HG03097 (cell line): ENCODE measurements around the gene ZNF609.

Source experiments
- ATAC-seq: cut with Tn5 transposase; IDR thresholded peaks from one replicate; pipeline ENCODE4 v1.9.1; 2021; ENCODE audit not compliant: unreplicated experiment, low FRiP score

Gene ZNF609

GRCh38 chr15:64502151-64502550 is 41.8 kb downstream of the ZNF609 start:
- ATAC-seq, result no peak

DNA sequence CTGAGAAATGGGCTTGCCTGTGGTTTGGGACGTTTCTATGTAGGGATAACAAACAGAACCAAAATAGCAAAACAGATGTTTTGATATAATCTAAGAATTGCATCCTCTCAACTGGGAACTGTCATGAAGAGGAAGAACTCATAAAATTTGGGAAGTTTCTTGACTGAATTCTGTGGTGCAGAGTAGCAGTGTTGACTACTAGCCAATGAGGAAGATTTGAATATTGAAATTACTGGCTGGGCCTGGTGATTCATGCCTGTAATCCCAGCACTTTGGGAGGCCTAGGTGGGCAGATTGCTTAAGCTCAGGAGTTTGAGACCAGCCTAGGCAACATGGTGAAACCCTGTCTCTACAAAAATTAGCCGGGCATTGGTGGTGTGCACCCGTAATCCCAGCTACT is 42.2 kb downstream of the ZNF609 start:
- no peak for ATAC-seq

GRCh38 chr15:64503197-64503596 is 42.8 kb downstream of the ZNF609 start:
- ATAC-seq, result no peak

GRCh38 chr15:64503640-64504039 is 43.3 kb downstream of the ZNF609 start:
- no peak for ATAC-seq

DNA sequence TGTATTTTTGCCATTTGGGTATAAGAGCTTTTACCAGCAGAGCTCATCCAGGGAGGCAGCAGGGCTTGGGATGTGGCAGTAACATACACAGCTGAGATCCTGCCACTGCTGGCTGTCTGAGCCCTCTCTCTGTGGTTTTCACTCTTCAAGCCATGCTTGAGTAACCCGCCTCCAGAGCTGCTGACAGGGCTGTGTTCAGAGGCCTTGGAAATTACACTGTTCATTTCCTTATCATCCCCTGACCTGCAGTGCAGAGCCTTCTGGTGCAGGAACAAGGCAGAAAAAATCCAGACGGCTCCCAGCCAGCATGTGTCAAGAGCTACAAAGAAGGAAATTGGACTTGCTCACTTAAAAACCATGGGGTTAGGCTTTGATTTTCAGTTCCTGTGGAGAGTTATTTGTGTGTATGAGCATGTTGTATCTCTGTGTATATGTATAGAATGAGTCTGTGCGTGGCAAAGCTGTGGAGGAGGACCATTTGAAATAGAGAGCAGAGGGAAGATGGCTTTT is 47.0 kb downstream of the ZNF609 start:
- no peak for ATAC-seq

GRCh38 chr15:64507845-64508244 is 47.5 kb downstream of the ZNF609 start:
- no peak for ATAC-seq

- no peak for ATAC-seq
These were observed 53.4 kb downstream of the ZNF609 start for GRCh38 chr15:64513823-64514222.

DNA sequence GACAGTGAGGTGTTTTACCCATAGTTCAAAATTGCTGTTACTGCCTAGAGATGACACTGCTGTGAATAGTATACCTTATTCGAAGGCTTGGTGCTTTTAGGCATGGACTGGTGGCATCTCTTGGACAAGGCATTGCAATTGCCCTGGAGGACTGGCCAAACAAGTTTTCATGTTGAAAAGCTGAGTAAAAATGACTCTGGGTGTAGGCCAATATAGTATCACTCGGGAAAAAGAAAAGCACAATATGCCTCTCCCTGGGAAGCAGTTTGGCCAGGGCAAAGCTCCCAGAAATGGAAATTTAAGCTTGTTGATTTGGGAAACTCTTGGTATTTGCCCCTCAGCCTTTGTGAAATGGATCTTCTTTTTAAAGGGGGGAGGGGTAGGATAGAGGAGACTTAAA is 54.8 kb downstream of the ZNF609 start:
- ATAC-seq, result no peak

DNA sequence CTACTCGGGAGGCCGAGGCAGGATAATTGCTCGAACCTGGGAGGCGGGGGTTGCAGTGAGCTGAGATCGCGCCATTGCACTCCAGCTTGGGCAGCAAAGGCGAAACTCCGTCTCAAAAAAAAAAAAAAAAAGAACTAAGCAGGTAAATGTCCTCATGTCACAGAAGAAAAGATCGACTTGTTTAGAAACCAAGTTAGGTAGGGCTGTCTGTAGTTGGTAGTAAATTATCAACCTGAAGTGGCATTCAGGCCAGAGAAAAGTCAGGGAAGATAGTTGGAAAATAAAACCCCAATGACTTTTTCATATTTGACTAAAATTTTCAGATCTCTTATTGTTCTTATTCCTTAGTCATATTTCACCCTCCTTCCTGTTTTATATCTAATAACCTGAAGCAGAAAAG is 55.4 kb downstream of the ZNF609 start:
- no peak for ATAC-seq

- no peak for ATAC-seq
These were observed 59.5 kb downstream of the ZNF609 start for GRCh38 chr15:64519897-64520296.

DNA sequence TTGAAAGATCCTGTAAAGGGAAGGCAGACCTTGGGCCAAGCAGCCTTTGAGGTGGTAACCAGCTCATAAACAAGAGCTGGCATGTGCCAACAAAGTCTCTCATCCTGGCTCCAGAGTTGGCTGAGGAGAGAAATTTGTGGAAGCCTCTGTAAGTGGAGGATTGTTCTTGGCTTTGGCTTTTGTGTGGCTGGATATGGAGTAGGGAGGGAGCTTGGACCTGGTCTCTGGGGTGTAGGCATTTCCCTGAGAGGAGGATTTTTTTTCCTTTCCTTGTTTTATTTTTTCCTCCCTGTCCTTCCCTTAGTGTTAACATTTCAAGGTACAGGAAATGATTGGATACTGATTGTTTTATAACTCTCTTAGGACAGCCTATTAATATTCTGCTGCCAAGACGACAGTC is 60.8 kb downstream of the ZNF609 start:
- ATAC-seq, result no peak

DNA sequence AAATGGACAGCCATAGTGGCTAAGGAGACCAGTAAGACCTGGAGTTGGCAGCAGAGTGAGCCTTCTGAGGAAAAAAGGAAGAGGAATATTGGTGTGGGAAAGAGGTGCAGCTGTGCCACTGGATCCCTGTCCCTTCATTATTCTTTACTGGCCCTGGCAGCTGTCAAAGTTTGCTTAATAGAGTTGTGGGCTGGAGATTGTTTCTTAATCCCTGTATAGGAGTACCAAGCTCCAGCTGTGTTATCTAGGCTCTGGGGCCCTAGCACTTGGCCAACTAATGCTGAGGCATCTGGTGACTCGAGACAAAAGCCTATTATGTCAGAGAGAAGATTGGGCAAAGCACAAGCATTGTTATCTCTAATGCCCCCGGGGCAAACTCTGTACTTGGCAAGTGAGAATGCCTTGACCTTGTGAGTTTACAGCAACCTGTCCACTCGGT is 61.4 kb downstream of the ZNF609 start:
- ATAC-seq, result no peak

GRCh38 chr15:64522226-64522823 is 61.9 kb downstream of the ZNF609 start:
- ATAC-seq, result no peak

GRCh38 chr15:64523240-64523639 is 62.9 kb downstream of the ZNF609 start:
- ATAC-seq, result no peak

DNA sequence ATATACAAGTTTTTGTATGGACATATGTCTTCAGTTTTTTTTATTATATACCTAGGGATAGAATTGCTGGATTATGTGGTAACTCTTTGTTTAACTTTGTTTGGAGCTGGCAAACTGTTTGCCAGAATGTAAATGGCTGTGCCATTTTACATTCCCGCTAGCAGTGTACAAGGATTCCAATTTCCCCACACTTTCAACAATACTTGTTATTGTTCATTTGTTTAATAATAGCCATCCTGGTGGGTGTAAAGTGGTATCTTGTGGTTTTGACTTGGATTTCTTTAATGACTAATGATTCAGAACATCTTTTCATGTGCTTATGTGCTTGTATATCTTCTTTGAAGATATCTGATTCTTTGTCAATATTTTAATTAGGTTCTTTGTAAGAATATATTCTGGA is 64.4 kb downstream of the ZNF609 start:
- ATAC-seq, result no peak

- no peak for ATAC-seq
These were observed 65.6 kb downstream of the ZNF609 start for GRCh38 chr15:64525828-64526530.

- ATAC-seq, result no peak
These were observed 67.0 kb downstream of the ZNF609 start for GRCh38 chr15:64527263-64527984.

DNA sequence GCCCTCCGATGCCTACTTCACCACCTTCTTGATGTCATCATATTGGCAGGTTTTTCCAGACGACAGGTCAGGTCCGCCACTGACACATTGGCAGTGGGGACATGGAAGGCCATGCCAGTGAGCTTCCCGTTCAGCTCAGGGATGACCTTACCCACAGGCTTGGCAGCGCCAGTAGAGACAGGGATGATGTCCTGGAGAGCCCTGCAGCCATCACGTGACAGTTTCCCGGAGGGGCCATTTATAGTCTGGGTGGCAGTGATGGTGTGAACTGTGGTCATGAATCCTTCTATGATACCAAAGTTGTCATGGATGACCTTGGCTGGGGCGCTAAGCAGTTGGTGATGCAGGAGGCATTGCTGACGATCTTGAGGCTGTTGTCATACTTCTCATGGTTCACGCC is 68.5 kb downstream of the ZNF609 start:
- ATAC-seq, result no peak

DNA sequence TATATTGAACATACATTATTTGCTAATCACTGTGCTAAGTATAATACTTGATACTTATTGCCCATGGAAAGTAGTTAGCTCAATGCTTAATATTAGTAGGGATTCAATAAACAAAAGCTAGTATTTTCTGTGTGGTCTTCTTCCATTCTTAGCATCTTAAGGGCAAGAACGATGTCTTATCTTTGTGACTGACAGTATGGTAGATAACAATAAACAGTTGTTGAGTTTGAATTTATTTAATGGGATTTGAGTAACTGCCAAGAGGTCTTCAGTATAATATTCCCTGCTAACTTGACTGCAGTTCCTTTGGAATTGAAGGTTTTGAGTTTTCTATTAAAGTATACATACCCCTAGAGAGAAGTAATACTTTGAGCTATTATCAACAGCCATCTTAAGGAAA is 70.1 kb downstream of the ZNF609 start:
- no peak for ATAC-seq

GRCh38 chr15:64530918-64531317 is 70.5 kb downstream of the ZNF609 start:
- ATAC-seq, result no peak

DNA sequence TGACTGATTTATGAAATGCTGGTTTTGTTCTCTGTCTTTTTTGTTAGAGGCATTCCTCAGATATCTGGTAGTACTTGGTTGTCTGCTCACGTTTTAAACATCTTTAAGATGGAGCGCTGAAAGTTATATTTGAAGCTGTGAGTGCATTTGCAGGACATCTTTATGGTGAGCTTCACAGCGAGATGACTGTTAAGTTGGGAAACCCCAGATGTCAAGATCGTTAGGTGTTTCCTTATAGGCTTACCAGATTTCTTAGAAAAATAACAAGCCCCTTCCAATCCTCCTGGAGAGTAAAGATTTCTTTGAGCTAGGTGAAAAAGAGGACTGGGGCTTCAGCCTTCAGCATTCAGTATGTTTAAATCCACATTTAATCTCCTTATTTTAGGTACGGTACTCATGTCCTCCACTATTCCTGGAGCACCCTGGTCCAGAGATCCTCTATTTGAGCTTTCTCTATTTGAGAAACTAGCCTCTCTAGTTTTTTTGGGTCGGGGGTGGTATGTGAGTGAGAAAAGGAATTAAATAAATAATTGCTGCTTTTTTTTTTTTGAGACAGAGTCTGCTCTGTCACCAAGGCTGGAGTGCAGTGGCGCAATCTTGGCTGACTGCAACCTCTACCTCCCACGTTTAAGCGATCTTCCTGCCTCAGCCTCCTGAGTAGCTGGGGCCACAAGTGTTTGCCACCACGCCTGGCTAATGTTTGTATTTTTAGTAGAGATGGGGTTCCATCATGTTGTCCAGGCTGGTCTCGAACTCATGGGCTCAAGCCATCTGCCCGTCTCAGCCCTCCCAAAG is 72.3 kb downstream of the ZNF609 start:
- ATAC-seq, result no peak
